SHP77 treated with DMSO at 0.1 percent for 48 hours (cell line): ENCODE data around the gene C12orf56.

Experiments used
- DNase-seq: peaks from one replicate; lab custom pipeline; 2025; lab: John Stamatoyannopoulos, UW

Gene C12orf56

GRCh38 chr12:64390275-64390851 lies at the start of gene C12orf56:
Gene C12orf56 (minus strand): TSS chr12:64390758. CDS start chr12:64390565, 193 bp downstream.
- DNase-seq: no peak

GRCh38 chr12:64440100-64440499 lies 49.5 kb upstream of the C12orf56 start:
- DNase-seq: no peak

- no peak for DNase-seq
Measured at GRCh38 chr12:64433915-64434314, 43.4 kb upstream of the C12orf56 start.

GRCh38 chr12:64431791-64432190 lies 41.2 kb upstream of the C12orf56 start:
- DNase-seq: no peak

GRCh38 chr12:64430886-64431285 lies 40.3 kb upstream of the C12orf56 start:
- DNase-seq: no peak

GRCh38 chr12:64428956-64429355 lies 38.4 kb upstream of the C12orf56 start:
- no peak for DNase-seq

- no peak for DNase-seq
Measured at GRCh38 chr12:64427988-64428387, 37.4 kb upstream of the C12orf56 start.

- DNase-seq: no peak
Measured at GRCh38 chr12:64419696-64420095, 29.1 kb upstream of the C12orf56 start.

- no peak for DNase-seq
Measured at GRCh38 chr12:64418209-64418608, 27.7 kb upstream of the C12orf56 start.

- no peak for DNase-seq
Measured at GRCh38 chr12:64413884-64414283, 23.3 kb upstream of the C12orf56 start.

- no peak for DNase-seq
Measured at GRCh38 chr12:64412459-64412858, 21.9 kb upstream of the C12orf56 start.

GRCh38 chr12:64411427-64411826 lies 20.9 kb upstream of the C12orf56 start:
- no peak for DNase-seq

- no peak for DNase-seq
Measured at GRCh38 chr12:64407342-64408223, 17.0 kb upstream of the C12orf56 start.

GRCh38 chr12:64404470-64405256 lies 14.1 kb upstream of the C12orf56 start:
- no peak for DNase-seq

GRCh38 chr12:64403707-64404469 lies 13.3 kb upstream of the C12orf56 start, which contains the start of gene XPOT:
Gene XPOT (plus strand): TSS chr12:64404392. CDS start chr12:64410036, 5,644 bp downstream.
- peak; percentile 78 for DNase-seq

GRCh38 chr12:64402181-64402580 lies 11.6 kb upstream of the C12orf56 start:
- DNase-seq: no peak

- no peak for DNase-seq
Measured at GRCh38 chr12:64400041-64400440, 9.5 kb upstream of the C12orf56 start.

GRCh38 chr12:64395739-64396138 lies 5.2 kb upstream of the C12orf56 start:
- DNase-seq: no peak

- no peak for DNase-seq
Measured at GRCh38 chr12:64392221-64392620, 1.7 kb upstream of the C12orf56 start.

- DNase-seq: no peak
Measured at GRCh38 chr12:64389154-64389553, 1.4 kb downstream of the C12orf56 start.

- no peak for DNase-seq
Measured at GRCh38 chr12:64387197-64387816, 3.3 kb downstream of the C12orf56 start.
